PFSK-1 (cell line): ENCODE data around the gene KCNC4.

Experiments used
- FOXP2 ChIP-seq: optimal IDR thresholded peaks from 2 replicates; pipeline ENCODE3; 2011; ENCODE audit warnings: borderline replicate concordance, control low read depth, inconsistent platforms; ENCODE audit not compliant: insufficient read depth; ENCODE audit errors: extremely low read length, extremely low read depth
- POLR2AphosphoS5 ChIP-seq: IDR thresholded peaks from 2 replicates; pipeline ENCODE4 v1.6.1; 2012; ENCODE audit warnings: low read depth, mild to moderate bottlenecking, control low read depth, low read length, moderate library complexity
- REST ChIP-seq, 2 experiments: IDR thresholded peaks; 2 replicates each; pipeline versions ENCODE4 v1.6.1 to v1.8.0; 2011 to 2012; ENCODE audit warnings: low read depth in 2 of 2, low read length in 2 of 2, control low read depth in 1 of 2, inconsistent platforms in 1 of 2, mild to moderate bottlenecking in 1 of 2, moderate library complexity in 1 of 2; ENCODE audit not compliant: insufficient read depth in 1 of 2
- SIN3A ChIP-seq: IDR thresholded peaks from 2 replicates; pipeline ENCODE4 v1.6.1; 2012; ENCODE audit warnings: mild to moderate bottlenecking, low read length, moderate library complexity, borderline replicate concordance; ENCODE audit not compliant: insufficient read depth
- TAF1 ChIP-seq: IDR thresholded peaks from 2 replicates; pipeline ENCODE4 v1.6.1; 2012; ENCODE audit warnings: low read length, control low read depth, borderline replicate concordance; ENCODE audit not compliant: insufficient read depth

KCNC4 gene

GRCh38 chr1:110248746-110249145 is 38.6 kb downstream of the KCNC4 start:
- no peak for TF ChIP-seq POLR2AphosphoS5
- TF ChIP-seq TAF1 = no peak
- TF ChIP-seq FOXP2 = no peak
- TF ChIP-seq REST (IDR thresholded peaks at IDR 0.05; ENCODE audit: insufficient read depth in 1 of 2, low read depth in 2 of 2, low read length in 2 of 2) = no peak

- TF ChIP-seq TAF1 (no peak), SIN3A (no peak), POLR2AphosphoS5 (no peak), REST (IDR thresholded peaks at IDR 0.05; ENCODE audit: insufficient read depth in 1 of 2, low read depth in 2 of 2, low read length in 2 of 2) (no peak), FOXP2 (no peak)
These were observed 39.1 kb downstream of the KCNC4 start for GRCh38 chr1:110249256-110249655.

GRCh38 chr1:110250008-110250407 is 39.9 kb downstream of the KCNC4 start:
- TF ChIP-seq REST (IDR thresholded peaks at IDR 0.05; ENCODE audit: insufficient read depth in 1 of 2, low read depth in 2 of 2, low read length in 2 of 2) = no peak
- TF ChIP-seq POLR2AphosphoS5 = no peak
- no peak for TF ChIP-seq SIN3A
- no peak for TF ChIP-seq TAF1
- TF ChIP-seq FOXP2 = no peak

- TF ChIP-seq SIN3A = no peak
- no peak for TF ChIP-seq FOXP2
- TF ChIP-seq TAF1 = no peak
- no peak for TF ChIP-seq POLR2AphosphoS5
- no peak for TF ChIP-seq REST (IDR thresholded peaks at IDR 0.05; ENCODE audit: insufficient read depth in 1 of 2, low read depth in 2 of 2, low read length in 2 of 2)
These were observed 40.6 kb downstream of the KCNC4 start for GRCh38 chr1:110250749-110251148.

- no peak for TF ChIP-seq TAF1
- TF ChIP-seq FOXP2 = no peak
- no peak for TF ChIP-seq POLR2AphosphoS5
- no peak for TF ChIP-seq SIN3A
- TF ChIP-seq REST (IDR thresholded peaks at IDR 0.05; ENCODE audit: insufficient read depth in 1 of 2, low read depth in 2 of 2, low read length in 2 of 2) = no peak
These were observed 43.1 kb downstream of the KCNC4 start for GRCh38 chr1:110253213-110253612.
